Measurements from ENCODE around the gene STAG1.

STAG1 gene

GRCh38 chr3:136300444-136300843 is 451.7 kb downstream of the STAG1 start:
- no peak for DNase-seq

- DNase-seq = no peak
Measured at GRCh38 chr3:136297826-136298225, 454.4 kb downstream of the STAG1 start.

GRCh38 chr3:136296960-136297359 is 455.2 kb downstream of the STAG1 start:
- no peak for DNase-seq

DNA sequence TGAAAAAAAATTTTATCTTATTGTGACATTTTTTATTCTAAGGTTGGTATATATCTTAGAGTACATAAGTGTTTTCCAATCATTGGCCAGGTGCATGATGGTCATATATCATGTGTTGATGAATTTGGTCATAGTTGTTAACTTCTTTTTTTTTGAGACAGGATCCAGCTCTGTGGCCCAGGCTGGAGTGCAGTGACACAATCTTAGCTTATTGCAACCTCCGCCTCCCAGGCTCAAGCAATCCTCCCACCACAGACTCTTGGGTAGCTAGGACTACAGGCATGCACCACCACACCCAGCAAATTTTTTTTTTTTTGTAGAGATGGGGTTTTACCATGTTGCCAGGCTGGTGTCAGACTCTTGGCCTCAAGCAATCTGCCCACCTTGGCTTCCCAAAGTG is 458.0 kb downstream of the STAG1 start:
- no peak for DNase-seq

DNA sequence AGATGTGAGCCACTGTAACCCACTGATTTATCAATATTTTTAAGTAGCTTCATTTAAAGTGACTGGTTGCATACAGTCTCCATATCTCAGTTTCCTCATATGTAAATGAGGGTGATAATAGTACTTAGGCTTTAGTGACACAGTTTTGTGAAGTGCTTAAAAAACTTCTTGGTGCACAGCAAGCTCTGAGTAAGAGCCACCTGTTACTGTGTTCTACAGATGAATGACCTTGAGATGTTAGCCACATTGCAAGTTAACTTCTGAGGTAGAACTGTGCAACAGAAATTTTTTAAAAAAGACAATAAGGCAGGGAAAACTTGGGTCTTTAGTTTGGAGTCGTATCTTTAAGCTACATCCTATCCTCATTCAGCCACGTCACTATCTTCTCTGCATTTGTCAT is 458.9 kb downstream of the STAG1 start:
- DNase-seq = no peak

GRCh38 chr3:136292500-136292899 is 459.7 kb downstream of the STAG1 start:
- no peak for DNase-seq

- DNase-seq = no peak
Measured at GRCh38 chr3:136291302-136291701, 460.9 kb downstream of the STAG1 start.

All from GDM1 (cell line).